Tibial nerve (tissue), 3 donors: ENCODE measurements around the gene RPP21.

ENCODE experiments used
- POLR2A ChIP-seq, 2 donors: fragments of 450-650 bp; IDR thresholded peaks; one replicate each; pipeline ENCODE4 v1.6.1; 2017; ENCODE audit warnings: antibody characterized with exemption in 2 of 2, mild to moderate bottlenecking in 2 of 2, moderate library complexity in 2 of 2
- TF ChIP-seq, protein P1 (sequence below), 5 experiments: fragments of 200-600 bp in 3 of 5; fragments of 450-650 bp in 2 of 5; sonication (generic) in 3 of 5; IDR thresholded peaks; one replicate each; pipeline ENCODE4 v1.5.1; 2016 to 2019; ENCODE audit warnings: antibody characterized with exemption in 5 of 5, mild to moderate bottlenecking in 3 of 5, moderate library complexity in 2 of 5

GRCh38 chr6:30329331-30329730, 15.6 kb upstream of the RPP21 start:
- TF ChIP-seq POLR2A (IDR thresholded peaks at IDR 0.05), result no peak
- TF ChIP-seq, protein P1, sequence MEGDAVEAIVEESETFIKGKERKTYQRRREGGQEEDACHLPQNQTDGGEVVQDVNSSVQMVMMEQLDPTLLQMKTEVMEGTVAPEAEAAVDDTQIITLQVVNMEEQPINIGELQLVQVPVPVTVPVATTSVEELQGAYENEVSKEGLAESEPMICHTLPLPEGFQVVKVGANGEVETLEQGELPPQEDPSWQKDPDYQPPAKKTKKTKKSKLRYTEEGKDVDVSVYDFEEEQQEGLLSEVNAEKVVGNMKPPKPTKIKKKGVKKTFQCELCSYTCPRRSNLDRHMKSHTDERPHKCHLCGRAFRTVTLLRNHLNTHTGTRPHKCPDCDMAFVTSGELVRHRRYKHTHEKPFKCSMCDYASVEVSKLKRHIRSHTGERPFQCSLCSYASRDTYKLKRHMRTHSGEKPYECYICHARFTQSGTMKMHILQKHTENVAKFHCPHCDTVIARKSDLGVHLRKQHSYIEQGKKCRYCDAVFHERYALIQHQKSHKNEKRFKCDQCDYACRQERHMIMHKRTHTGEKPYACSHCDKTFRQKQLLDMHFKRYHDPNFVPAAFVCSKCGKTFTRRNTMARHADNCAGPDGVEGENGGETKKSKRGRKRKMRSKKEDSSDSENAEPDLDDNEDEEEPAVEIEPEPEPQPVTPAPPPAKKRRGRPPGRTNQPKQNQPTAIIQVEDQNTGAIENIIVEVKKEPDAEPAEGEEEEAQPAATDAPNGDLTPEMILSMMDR (IDR thresholded peaks at IDR 0.05), result no peak
